Neural progenitor cell (in vitro differentiated cells): Measurements from ENCODE around the gene C2CD4C.

ENCODE experiments used
- EZH2 ChIP-seq: fragments of 200-600 bp; sonication (generic); IDR thresholded peaks from 2 replicates; pipeline ENCODE4 v1.6.1; 2017; ENCODE audit warnings: antibody characterized with exemption, mild to moderate bottlenecking, moderate library complexity
- EZH2phosphoT487 ChIP-seq: fragments of 200-600 bp; sonication (generic); IDR thresholded peaks from 2 replicates; pipeline ENCODE4 v1.6.1; 2017; ENCODE audit warnings: antibody characterized with exemption

GRCh38 chr19:415292-415691 lies 6.3 kb upstream of the C2CD4C start:
- no peak for TF ChIP-seq EZH2
- no peak for TF ChIP-seq EZH2phosphoT487
